Stromal cell of bone marrow (primary cell): ENCODE data around the gene RND1.
"Not testable (repeated sequence)": the region's sequence is repeated elsewhere in the genome, so short reads cannot be mapped to it uniquely, and the experiment has no call there.

Experiments
- DNase-seq: peaks from one replicate; pipeline ENCODE4 v3.0.0-alpha.2; 2012; ENCODE audit warnings: low read depth

The RND1 gene

GRCh38 chr12:48865281-48866051 is at the start of gene RND1:
Gene RND1 (minus strand): TSS chr12:48865870. CDS start chr12:48865767, 103 bp downstream.
- DNase-seq: peak; percentile 90

GRCh38 chr12:48910196-48910595 is 44.5 kb upstream of the RND1 start:
- DNase-seq: no peak

DNA sequence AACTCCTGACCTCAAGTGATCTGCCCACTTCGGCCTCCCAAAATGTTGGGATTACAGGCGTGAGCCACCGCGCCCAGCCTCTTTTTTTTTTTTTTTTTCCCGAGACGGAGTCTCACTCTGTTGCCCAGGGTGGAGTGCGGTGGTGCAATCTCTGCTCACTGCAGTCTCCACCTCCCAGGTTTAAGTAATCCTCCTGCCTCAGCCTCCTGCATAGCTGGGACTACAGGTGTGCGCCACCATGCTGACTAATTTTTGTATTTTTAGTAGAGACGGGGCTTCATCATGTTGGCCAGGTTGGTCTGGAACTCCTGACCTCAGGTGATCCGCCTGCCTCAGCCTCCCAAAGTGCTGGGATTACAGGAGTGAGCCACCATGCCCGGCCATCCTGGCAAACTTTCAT is 44.0 kb upstream of the RND1 start:
- DNase-seq: not testable (repeated sequence)

DNA sequence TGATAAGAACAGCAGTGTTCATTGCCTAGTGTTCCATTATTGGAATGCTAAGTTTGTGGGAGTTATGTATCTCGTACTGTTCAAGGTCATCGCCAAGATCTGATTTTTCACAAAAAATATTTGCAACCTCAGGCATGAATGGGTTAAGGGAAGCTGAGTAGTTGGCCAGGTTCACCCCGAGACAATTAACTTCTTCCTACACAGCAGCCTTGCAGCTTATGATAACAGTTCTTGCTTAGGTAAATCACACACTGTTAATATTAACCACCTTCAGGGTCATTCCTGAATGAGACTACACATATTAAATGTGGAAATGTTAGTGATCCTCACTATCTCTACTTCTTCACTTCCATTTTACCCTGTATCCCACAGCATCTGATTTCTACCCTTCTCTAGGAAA is 41.6 kb upstream of the RND1 start:
- no peak for DNase-seq

DNA sequence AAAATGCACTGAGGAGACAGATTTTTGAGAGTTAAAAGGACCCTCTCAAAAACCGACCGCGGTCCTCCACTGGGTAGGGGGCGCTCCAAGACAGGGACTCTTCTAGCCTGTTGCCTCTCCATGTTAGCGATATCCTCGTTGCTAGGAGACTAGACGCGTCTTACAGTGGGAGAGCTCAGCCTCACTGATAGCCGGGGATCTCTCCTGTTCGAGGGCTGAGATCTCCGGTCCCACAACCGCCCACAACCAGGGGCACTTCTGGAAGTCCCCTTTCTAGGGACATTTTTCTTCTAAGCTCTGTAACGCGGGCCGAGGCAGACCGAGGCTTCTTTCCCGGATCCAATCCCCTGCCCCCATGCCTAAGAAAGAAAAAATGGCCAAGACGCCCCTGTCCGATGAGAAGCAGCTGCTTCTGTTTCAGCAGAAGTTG is 38.3 kb upstream of the RND1 start:
- peak; percentile 77 for DNase-seq

GRCh38 chr12:48903363-48903981 is 37.8 kb upstream of the RND1 start:
- no peak for DNase-seq

DNA sequence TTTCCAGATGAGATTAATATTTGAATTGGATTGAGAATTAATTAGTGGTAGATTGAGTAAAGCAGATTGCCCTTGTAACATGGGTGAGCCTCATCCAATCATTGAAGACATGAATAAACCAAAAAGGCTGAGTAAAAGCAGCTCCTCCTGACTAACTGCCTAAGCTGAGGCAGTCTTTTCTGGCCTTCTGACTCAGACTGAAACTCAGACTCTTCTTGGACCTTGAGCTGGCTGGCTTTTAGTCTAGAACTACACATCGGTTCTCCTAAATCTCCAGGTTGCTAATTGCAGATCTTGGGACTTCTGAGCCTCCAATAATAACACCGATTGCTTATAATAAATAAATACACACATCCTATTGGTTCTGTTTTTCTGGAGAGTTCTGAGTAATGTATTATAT is 35.6 kb upstream of the RND1 start:
- peak; percentile 33 for DNase-seq

DNA sequence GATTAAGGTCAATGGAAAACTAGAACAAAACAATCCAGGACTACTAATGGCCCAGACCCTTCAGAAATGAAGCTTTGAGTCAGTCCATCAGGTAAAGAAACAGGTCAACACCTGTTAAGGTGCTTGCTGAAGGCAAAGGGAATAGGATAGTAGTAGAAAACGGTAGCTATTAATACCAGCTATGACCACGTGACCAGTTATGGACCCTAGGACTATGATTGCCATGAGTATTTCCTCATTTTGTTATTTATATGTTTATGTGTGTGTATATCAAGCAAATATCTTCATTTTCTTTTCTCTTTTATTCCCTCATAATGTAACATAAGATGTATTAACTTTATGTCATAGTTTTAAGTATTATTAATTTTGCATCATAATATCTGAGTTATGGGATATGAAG is 34.0 kb upstream of the RND1 start:
- no peak for DNase-seq

DNA sequence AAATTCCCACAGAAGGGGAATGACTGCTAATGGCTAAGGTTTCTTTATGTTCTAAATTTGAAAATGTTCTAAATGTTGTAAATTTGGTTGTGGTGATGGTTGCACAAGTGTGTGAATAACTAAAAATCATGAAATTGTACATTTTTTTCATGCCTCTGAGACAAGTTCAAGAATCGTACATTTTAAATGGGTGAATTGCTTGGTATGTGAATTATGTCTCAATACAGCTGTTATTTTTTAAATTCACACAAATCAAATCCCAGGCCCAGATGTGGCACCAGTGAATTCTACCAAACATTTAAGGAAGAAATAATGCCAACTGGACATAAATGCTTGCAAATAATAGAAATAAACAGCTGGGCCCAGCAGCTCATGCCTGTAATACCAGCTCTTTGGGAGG is 28.6 kb upstream of the RND1 start:
- no peak for DNase-seq

DNA sequence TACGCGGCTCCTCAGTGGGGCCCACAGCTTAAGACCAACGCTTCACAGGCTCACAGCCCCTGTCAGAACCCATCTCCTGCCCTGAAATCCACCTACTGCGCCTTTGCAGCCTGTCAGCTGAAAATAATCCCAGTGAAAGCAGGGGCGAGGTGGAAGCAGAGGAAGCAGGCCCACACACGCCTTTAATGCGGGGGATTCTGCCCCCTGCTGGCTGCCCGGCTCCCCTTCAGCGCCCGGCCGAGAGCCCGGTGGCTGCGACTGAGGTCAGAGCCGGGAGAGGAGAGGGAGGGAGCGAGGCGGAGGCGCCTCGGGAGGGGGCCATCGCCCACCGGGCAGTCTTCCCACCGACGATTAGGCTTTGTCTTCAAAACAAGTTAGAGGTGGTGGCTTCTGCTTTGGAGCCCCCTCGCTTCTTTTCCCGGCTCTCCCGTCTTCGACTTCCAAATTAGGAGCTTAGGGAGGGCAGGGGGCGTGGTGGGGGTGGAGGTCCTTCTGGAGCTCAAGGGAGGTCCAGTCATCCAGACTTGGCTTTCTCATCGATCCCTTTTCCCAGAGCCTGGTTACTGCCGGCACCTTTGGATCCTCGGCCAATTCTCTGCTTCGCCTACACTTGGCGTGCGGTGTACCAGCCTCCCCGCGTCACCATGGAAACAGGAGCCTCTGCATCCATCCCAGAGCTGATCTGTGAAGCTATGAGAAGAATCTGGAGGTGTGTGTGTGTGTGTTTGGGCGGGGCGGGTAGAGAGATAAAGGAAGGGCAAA is 25.2 kb upstream of the RND1 start:
- no peak for DNase-seq

DNA sequence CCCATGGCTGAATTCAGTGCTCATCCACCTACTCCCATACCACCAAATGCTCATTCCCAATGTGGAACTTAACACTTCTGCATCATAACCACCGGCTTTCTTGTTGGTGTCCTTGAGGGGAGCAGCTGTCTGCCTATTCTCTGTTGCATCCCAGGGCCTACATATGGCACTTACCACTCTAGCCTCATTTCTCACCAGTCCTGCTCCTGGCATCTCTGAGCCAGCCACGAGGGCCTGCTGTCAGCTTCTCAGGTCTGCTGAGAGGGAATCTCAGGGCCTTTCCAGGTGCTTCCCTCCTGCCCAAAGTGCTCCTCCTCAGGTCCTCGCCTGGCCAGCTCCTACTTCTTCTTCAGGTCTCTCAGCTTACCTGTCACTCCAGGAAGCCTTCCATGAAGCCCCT is 24.0 kb upstream of the RND1 start:
- DNase-seq: no peak

DNA sequence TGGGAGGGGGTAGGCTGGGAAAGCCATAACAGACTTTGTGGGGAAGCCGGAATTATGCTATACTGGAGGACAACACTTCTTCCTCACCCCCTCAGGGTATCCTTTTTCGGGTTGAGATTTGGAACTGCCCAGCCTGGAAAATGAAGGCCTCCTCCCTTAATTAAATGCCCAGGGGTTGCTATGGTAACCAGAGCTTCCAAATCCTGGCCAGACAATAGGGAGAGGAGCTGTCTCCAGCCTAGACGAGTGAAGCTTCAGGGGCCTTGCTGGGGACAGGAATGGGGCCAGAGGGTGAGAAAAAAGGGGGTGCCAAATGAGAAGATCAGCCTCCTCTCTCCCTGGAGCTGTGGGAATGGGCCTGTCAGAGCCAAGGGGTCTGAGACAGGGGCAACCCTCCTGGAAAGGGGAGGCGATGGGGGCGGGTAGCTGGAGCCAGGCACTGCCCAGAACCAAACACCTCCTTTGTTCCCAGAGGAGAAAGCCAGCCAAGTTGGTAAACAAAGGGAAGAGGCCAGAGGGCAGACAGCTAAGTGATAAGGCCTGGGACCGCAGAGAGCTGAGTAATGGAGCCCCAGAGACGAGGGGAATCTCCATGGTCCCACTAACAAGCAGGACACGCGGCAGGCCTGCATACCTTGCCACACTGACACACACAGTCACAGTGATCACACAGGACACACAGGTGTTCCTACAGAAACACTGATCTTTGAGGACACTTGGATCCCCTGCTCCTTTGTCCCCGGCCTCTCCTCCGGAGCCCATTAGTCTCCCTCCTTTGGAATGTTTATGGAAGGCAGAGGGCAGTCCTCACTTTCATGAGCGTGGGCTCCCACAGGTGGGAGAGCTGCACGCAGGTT is 17.9 kb upstream of the RND1 start:
- no peak for DNase-seq

- no peak for DNase-seq
These were observed 17.3 kb upstream of the RND1 start for GRCh38 chr12:48882972-48883304.

GRCh38 chr12:48882315-48882687 is 16.6 kb upstream of the RND1 start:
- no peak for DNase-seq

DNA sequence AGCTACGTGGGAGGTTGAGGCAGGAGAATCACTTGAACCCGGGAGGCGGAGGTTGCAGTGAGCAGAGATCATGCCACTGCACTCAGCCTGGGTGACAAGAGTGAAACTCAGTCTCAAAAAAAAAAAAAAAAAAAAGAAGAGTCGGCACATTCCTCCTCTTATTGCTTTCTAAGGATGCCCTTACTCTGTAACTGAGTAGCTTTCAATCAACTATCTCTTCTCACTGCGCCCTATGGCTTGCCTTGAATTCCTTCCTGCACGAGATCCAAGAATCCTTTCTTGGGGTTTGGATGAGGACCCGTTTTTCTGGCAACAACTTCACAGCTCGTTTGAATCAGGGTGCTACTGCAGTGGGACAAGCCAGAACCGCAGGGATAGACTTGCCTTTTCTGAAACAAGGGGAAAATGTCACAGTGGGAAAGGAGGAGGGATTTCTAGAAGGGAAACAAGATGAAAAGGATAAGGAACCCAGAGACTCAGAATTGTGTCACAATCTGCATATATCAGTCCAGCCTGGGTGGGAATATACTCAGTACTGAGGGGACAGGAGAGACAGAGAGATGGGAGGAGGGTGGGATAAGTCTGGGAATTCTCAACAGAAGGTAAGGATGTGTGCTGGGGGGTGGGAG is 16.1 kb upstream of the RND1 start:
- DNase-seq: no peak

- DNase-seq: no peak
These were observed 15.0 kb upstream of the RND1 start for GRCh38 chr12:48880647-48881046.

GRCh38 chr12:48878548-48878947 is 12.9 kb upstream of the RND1 start:
- no peak for DNase-seq

DNA sequence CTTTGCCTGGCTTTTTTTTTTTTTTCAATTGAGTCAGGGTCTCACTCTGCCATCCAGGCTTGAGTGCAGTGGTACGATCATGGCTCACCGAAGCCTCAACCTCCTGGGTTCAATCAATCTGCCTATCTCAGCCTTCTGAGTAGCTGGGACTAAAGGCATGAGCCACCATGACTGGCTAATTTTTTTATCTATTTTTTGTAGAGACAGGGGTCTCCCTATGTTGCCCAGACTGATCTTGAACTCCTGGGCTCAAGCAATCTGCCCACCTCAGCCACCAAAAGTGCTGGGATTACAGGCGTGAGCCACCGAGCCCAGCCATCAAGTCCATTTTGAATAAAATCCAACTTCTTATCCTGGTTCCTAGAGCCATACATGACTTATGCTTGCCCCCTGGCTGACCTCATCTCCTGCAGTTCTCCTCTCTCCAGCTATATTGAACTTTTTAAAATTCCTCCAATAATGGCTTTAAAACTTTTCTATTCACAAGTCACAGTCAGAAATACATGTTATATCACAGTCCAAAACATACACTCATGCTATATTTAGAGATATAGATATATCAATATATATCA is 10.4 kb upstream of the RND1 start:
- no peak for DNase-seq

DNA sequence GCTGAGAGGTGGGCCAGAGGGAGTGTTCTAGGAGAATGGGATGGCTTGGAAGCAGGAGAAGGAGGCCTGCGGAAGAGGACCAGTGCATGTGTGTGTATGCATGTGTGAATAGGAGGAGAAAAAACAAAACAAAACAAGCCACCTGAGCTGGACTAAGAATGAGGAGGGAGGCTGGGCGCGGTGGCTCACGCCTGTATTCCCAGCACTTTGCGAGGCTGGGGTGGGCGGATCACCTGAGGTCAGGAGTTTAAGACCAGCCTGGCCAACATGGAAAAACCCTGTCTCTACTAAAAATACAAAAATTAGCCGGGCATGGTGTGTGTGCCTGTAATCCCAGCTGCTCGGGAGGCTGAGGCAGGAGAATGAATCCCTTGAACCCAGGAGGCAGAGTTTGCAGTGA is 7.9 kb upstream of the RND1 start:
- not testable (repeated sequence) for DNase-seq

DNA sequence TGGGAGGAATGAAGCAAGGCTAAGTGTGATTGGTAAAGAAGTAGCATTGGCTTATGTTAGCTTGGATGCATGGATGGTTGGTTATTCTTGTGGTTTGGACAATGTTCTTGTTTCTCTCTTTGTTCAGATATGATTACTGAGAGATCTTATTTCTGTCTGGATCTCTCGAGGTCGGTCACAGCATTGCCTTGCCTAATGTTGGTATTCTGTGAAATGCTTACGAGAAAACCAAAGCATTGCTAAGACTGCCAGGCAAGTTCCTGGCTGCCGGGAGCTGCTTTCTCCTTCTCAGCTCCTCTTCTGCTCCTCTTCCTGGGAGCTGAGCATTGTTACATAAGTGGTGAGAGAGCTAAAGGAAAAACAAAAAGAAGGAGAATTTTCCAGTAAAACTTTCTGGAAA is 7.4 kb upstream of the RND1 start:
- DNase-seq: no peak

GRCh38 chr12:48869191-48869590 is 3.5 kb upstream of the RND1 start:
- DNase-seq: no peak

- DNase-seq: no peak
These were observed 2.8 kb upstream of the RND1 start for GRCh38 chr12:48868451-48868850.
